Measurements from ENCODE around the gene UBASH3B.

Gene UBASH3B

DNA sequence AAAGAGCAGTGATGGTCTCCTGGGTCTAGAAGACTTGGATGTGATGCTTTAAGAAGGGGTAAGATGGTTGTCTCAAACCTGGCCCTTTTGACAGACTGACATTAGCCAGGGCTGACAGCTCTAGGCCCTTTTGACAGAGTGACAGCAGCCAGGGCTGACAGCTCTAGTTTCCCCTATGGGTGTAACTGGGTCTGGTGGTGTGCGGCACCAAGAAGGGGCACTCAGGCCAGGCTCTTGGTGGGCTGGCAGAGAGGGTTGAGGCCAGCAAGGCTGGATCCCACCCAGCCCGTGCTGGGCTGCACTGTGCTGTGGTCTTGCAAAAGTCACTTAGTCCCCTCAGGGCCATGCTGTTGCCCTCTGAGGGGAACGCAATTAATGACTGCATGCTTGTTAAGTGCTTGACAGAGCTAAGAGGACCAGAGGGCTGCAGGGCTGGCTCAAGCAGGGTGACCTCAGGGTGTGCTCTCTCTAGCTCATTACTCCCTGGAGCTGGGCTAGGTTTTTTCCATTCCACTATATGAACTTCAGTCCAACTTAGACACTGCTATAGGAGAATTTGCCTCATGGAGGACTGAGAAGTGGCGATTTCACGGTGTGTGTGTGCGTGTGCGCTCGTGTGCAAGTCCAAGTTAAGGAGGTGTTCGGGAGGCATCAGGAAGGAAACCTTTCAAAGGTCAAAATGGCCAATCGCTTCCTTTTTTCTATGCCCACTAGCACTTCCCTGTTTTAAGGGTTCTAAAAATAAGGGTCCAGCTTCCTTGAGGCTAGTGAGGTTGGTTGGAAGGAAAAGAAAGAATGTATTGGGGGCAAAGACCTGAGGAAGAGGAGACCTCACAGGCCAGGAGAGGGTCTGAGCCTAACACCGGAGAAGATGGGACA lies 4.4 kb downstream of the UBASH3B start:
- Mint-ChIP-seq H3K36me3 (ENCODE audit: low read depth) (no peaks in the 10 kb centered on the region), H3K4me3 (no peak overlapping the region), H3K27me3 (ENCODE audit: low read depth) (peaks cover 40% of the 10 kb centered on the region), H3K4me1 (ENCODE audit: low read depth) (peaks cover 6% of the 10 kb centered on the region), H3K9me3 (no peaks in the 10 kb centered on the region), H3K27ac (no peak overlapping the region)

DNA sequence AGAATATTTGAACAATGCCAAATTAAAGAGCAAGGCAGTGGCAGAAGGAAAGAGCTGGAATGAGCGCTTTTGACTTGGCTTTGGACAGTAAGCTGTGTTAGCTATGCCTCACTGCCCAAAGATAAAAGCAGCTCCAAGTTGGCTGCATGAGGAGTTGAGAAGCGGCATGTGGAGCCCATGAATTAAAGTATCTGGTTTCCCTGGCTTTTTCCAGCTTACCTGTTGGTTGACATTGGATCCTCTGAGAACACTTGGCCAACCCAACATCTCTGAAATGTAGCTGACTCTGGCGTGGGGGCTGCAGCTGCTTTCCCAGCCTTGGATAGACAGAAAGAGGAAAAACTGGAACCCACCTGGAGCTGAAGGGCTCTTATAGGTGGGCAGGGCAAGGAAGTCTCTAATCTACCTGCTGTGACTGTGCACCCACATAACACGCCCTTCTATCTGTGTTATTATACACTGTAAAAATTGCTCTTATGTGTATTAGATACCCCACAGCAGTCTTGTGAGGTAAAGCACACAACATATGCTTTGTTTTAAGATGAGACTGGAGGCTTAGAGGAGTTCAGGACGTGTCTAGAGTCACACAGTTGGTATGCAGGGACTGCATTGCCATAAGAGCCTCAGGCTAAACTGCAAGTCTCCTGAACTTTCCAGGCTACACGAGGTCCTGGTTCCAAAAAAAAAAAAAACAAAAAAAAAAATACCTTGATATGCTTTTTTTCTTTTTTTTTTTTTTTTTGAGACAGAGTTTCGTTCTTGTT lies 5.8 kb downstream of the UBASH3B start:
- no peaks in the 10 kb centered on the region for H3K4me1 Mint-ChIP-seq (ENCODE audit: low read depth)
- H3K27me3 Mint-ChIP-seq (ENCODE audit: low read depth): peaks cover 33% of the 10 kb centered on the region
- H3K9me3 Mint-ChIP-seq: no peaks in the 10 kb centered on the region
- no peak overlapping the region for H3K4me3 Mint-ChIP-seq
- H3K36me3 Mint-ChIP-seq (ENCODE audit: low read depth): no peaks in the 10 kb centered on the region
- H3K27ac Mint-ChIP-seq: no peak overlapping the region

DNA sequence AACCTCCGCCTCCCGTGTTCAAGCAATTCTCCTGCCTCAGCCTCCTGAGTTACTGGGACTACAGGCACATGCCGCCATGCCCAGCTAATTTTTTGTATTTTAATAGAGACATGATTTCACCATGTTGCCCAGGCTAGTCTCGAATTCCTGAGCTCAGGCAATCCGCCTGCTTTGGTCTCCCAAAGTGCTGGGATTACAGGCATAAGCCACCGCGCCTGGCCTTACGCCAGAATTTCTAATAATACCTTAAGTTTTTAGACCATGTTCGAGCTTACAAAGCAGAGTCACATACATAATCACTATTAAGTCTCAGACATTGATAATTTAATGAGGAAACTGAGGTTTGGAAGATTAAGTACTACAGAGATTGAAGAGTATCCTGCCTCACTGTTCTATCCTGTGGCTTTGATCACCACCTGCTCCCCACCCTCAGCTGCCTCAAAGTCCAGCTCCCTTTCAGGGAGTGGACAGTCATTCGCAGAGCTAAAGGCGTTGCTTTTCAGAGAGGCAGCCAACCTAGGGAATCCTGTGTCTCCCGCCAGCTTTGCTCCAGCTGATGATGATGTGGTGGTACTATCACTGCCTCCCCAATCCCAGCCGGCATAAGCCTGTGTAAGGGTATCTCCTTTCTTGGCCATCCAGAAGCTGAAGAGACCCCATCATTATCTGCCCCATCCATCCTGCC lies 7.7 kb downstream of the UBASH3B start:
- Mint-ChIP-seq H3K27ac (no peak overlapping the region), H3K36me3 (ENCODE audit: low read depth) (peaks cover 3% of the 10 kb centered on the region), H3K4me3 (no peak overlapping the region), H3K27me3 (ENCODE audit: low read depth) (peaks cover 24% of the 10 kb centered on the region), H3K9me3 (no peaks in the 10 kb centered on the region), H3K4me1 (ENCODE audit: low read depth) (peaks cover 6% of the 10 kb centered on the region)

DNA sequence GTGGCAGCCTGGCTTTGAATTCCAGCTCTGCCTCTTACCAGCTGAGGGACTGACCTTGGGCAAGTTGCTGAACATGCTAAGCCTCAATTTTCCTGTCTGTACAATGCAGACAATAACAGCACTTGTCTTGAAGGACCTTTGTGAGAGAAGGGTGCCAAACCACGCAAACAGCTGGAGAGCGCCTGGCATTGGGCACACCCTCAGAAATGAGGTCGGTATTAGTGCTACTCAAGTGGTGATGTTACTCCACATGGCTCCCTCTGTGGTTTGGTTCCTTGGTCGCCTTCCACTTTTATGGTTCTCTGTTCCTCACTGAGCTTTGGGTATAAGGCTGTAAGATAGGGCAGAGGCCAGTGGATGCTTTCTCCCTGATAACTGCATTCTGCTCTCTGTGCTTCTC lies 8.2 kb downstream of the UBASH3B start:
- H3K36me3 Mint-ChIP-seq (ENCODE audit: low read depth): peaks cover 3% of the 10 kb centered on the region
- peaks cover 11% of the 10 kb centered on the region for H3K4me1 Mint-ChIP-seq (ENCODE audit: low read depth)

DNA sequence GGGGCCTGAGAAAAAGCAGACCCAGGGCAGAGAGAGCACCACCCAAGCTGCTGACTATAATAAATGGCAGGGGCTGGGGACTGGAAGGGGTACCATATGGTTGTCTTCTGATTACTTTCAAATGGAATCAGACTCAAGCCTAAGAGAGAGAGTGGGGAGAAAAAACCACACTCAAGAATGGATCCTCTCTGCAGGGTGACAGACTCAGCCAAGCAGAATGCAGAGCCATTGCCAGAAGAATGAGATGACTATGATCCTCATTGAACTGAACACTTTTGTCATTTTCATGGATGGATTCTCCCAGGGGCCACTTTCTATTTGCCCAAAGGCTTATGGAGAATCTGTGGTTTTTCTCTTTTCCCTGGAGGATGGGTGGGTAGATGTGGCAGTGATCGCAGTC lies 8.7 kb downstream of the UBASH3B start:
- peaks cover 20% of the 10 kb centered on the region for H3K27me3 Mint-ChIP-seq (ENCODE audit: low read depth)
- no peak overlapping the region for H3K4me3 Mint-ChIP-seq
- peaks cover 3% of the 10 kb centered on the region for H3K36me3 Mint-ChIP-seq (ENCODE audit: low read depth)
- H3K4me1 Mint-ChIP-seq (ENCODE audit: low read depth): peaks cover 13% of the 10 kb centered on the region
- H3K27ac Mint-ChIP-seq: no peak overlapping the region
- H3K9me3 Mint-ChIP-seq: peaks cover 2% of the 10 kb centered on the region

More for the DNA sequence above, 8.2 kb downstream of the UBASH3B start:
- Mint-ChIP-seq H3K27ac (no peak overlapping the region), H3K27me3 (ENCODE audit: low read depth) (peaks cover 23% of the 10 kb centered on the region), H3K4me3 (no peak overlapping the region), H3K9me3 (no peaks in the 10 kb centered on the region)

DNA sequence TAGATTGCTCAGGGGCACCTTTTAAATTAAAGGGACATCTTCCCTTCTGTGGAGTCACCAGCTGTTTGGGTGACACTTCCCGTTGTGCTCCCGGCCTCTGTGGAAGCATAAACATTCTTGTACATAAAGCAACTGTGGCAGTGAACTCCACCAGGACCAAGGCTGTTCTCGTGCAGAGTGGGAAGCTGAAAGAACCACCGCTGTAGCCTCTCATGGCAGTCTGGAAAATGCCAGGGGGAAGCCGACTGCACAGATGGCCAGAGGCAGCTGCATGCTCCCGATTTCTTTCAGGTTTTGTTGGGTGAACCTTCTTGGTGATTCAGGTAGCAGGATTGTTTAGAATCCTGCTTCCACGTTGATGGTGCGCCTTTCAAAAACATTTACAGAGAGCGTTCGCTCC lies 10.3 kb downstream of the UBASH3B start:
- Mint-ChIP-seq H3K36me3 (ENCODE audit: low read depth) (peaks cover 7% of the 10 kb centered on the region), H3K4me3 (no peak overlapping the region), H3K27me3 (ENCODE audit: low read depth) (peaks cover 16% of the 10 kb centered on the region), H3K9me3 (peaks cover 5% of the 10 kb centered on the region), H3K27ac (no peak overlapping the region), H3K4me1 (ENCODE audit: low read depth) (peaks cover 18% of the 10 kb centered on the region)

DNA sequence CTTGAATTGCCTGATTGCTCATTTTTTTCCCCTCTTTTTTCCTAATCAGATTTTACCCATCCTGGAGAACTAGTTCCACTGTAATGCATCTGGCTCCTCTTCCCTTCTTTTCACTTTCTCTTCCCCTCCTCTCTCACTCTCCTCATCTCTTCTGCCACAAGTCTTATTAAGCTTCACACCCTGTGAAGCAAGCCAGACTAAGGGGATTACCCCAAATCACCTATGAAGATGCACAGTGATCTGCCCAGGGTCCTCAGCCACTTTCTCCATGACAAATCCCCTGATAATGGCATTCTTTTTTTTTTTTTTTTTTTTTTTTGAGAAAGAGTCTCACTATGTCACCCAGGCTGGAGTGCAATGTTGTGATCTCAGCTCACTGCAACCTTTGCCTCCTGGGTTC lies 11.2 kb downstream of the UBASH3B start:
- Mint-ChIP-seq H3K36me3 (ENCODE audit: low read depth) (peaks cover 7% of the 10 kb centered on the region), H3K27me3 (ENCODE audit: low read depth) (peaks cover 16% of the 10 kb centered on the region), H3K4me1 (ENCODE audit: low read depth) (peaks cover 18% of the 10 kb centered on the region), H3K9me3 (peaks cover 5% of the 10 kb centered on the region), H3K4me3 (no peak overlapping the region), H3K27ac (no peak overlapping the region)

DNA sequence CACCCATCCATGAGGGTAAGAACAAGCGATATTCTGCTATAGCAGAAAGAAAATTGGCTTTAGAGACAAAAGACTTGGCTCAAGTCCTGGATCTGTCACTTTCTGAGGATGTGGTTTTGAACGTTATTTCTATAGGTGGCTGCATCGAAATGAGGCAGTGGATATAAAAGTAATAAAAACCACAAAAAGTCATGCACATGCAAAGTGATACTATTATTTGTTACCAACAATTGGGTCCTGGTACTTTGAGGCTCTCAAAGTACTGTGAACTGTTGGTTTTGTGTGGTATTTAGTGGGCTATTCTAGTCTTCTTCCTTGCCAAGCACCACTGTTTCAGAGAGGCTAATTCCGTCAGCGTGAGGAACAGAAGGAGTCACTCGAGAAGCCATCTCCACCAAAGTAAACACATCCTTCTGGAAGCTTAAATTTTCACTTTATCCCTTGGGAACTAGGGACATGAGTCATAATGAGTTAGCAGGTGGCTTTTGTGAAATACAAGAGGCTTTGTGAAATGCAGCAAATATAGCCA lies 13.1 kb downstream of the UBASH3B start:
- H3K36me3 Mint-ChIP-seq (ENCODE audit: low read depth): peaks cover 10% of the 10 kb centered on the region
- H3K4me1 Mint-ChIP-seq (ENCODE audit: low read depth): peaks cover 21% of the 10 kb centered on the region
- no peak overlapping the region for H3K27ac Mint-ChIP-seq
- peaks cover 5% of the 10 kb centered on the region for H3K9me3 Mint-ChIP-seq
- H3K4me3 Mint-ChIP-seq: no peak overlapping the region
- peaks cover 20% of the 10 kb centered on the region for H3K27me3 Mint-ChIP-seq (ENCODE audit: low read depth)

DNA sequence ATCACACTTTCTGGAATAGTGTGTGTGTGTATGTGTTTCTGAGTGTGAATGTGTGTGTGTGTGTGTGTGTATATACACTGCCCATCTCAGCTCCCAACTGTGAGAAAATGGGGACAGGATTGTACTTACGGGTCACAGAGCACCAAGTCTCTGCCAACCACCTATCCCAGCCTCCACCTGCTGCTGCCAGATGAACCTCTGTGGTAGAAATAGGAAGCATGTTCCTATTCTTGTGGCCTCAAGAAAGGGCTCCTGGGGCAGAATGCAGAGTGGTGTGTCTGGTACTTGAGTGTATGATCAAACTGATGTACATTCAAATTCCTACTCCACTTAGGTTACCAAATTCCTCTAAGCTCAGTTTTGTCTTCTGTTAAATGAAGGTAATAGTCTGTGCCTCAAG lies 14.6 kb downstream of the UBASH3B start:
- peaks cover 22% of the 10 kb centered on the region for H3K4me1 Mint-ChIP-seq (ENCODE audit: low read depth)
- no peak overlapping the region for H3K27ac Mint-ChIP-seq
- peaks cover 10% of the 10 kb centered on the region for H3K36me3 Mint-ChIP-seq (ENCODE audit: low read depth)
- H3K4me3 Mint-ChIP-seq: no peak overlapping the region
- H3K27me3 Mint-ChIP-seq (ENCODE audit: low read depth): peaks cover 15% of the 10 kb centered on the region
- H3K9me3 Mint-ChIP-seq: peaks cover 5% of the 10 kb centered on the region

DNA sequence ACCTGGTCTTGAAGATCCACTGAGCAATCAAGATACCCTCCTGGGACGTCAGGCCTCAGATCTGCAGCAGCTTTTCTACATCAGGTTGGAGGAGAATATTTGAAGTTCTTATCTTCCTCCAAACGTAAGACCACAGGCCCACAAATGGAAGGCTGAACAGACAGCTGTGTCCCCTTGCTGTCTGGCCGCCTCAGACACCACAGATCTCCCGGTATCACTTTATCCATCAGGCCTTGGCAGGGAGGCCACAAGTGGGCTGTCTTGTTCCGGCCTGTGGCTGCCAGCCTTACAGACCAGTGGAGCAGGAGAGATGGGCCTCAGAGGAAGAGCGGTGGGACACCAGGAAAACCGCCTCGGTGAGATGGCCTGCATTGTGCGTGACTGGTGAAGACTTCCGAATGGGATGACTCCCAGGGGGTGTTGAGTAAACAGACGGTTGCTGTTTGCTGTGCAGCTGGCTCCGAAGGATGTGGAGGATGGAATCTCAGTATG lies 15.9 kb downstream of the UBASH3B start:
- peaks cover 5% of the 10 kb centered on the region for H3K9me3 Mint-ChIP-seq
- peaks cover 19% of the 10 kb centered on the region for H3K27me3 Mint-ChIP-seq (ENCODE audit: low read depth)
- no peak overlapping the region for H3K27ac Mint-ChIP-seq
- peaks cover 28% of the 10 kb centered on the region for H3K4me1 Mint-ChIP-seq (ENCODE audit: low read depth)
- H3K4me3 Mint-ChIP-seq: no peak overlapping the region
- peaks cover 10% of the 10 kb centered on the region for H3K36me3 Mint-ChIP-seq (ENCODE audit: low read depth)

DNA sequence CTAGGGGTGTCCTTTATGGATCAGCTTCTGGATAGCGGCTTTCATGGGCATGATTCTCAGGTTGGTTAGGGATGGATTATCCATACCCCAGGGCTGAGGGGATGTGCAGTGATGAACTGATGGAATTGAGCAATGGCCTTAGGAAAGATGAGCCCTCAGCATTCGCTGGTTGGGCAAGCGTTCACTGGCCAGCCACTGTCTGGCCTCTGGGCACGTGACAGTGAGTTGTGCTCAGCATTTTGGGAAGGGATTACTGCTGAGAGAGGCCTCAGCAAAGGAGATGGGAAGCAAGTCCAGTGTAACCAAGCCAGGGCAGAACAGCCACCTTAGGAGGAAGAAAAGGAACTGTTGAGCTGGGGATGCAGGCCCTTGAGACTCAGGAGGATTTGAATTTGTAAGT lies 17.4 kb downstream of the UBASH3B start:
- Mint-ChIP-seq H3K9me3 (peaks cover 5% of the 10 kb centered on the region), H3K27me3 (ENCODE audit: low read depth) (peaks cover 18% of the 10 kb centered on the region), H3K4me1 (ENCODE audit: low read depth) (peaks cover 26% of the 10 kb centered on the region), H3K4me3 (no peak overlapping the region), H3K36me3 (ENCODE audit: low read depth) (peaks cover 8% of the 10 kb centered on the region), H3K27ac (peak overlapping the region; percentile 23)

DNA sequence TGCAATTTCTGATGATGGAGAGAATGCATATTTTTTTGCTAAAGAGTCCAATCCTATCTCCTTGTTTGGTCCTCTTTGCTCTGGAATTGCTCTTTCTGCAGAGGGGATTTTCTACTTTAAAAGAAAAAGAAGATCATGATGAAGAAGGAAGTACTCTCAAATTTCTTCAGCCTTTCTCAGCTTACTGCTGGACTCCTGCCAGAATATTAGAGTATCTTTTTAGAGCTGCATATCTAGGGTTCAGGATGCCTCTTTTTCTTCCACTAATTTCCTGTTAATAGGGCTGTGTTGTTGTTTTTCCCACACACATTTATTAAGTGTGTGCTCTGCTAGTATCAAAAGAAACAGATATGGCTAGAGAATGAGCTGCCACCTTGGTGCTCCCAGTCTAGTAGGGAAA lies 18.2 kb downstream of the UBASH3B start:
- Mint-ChIP-seq H3K4me1 (ENCODE audit: low read depth) (peaks cover 21% of the 10 kb centered on the region), H3K36me3 (ENCODE audit: low read depth) (peaks cover 8% of the 10 kb centered on the region), H3K27ac (no peak overlapping the region), H3K9me3 (peaks cover 5% of the 10 kb centered on the region), H3K27me3 (ENCODE audit: low read depth) (peaks cover 23% of the 10 kb centered on the region), H3K4me3 (no peak overlapping the region)

DNA sequence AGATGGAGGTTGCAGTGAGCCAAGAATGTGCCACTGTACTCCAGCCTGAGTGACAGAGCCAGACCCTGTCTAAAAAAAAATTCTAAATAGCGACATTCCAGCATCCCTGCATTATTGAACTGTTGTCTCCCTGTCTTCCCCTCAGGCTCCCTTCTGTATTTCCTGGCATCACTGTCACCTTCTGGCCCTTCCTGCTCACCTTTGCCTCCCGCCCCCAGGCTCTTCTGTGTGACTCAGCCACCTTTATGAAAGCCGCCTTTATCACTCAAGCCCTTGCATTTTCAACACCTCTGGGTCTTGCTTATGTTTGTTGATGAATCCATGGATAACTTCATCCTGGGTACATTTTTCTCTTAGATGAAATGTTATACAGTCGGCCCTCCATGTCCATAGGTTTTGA lies 21.1 kb downstream of the UBASH3B start:
- Mint-ChIP-seq H3K27me3 (ENCODE audit: low read depth) (peaks cover 21% of the 10 kb centered on the region), H3K27ac (peak overlapping the region; percentile 5), H3K4me1 (ENCODE audit: low read depth) (peaks cover 14% of the 10 kb centered on the region), H3K36me3 (ENCODE audit: low read depth) (peaks cover 3% of the 10 kb centered on the region), H3K9me3 (no peaks in the 10 kb centered on the region), H3K4me3 (no peak overlapping the region)

DNA sequence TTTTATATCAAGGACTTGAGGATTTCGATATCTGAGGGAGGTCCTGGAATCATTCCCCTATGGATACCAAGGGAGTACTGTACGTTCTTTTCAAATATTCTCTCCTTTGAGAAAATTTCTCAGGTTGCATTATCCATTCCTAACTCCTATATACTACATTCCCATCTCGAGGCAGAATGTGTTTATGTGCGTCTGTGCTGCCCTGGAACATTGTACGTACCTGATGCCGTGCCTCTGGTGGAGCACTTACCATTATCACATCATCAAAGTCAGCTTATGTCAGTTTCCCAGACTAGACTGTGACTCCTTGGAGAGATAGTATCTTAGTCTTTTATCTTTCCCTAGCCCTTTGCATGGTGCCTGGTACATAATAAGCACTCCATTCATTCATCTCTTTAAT lies 21.7 kb downstream of the UBASH3B start:
- no peak overlapping the region for H3K27ac Mint-ChIP-seq
- H3K36me3 Mint-ChIP-seq (ENCODE audit: low read depth): peaks cover 3% of the 10 kb centered on the region
- peaks cover 21% of the 10 kb centered on the region for H3K27me3 Mint-ChIP-seq (ENCODE audit: low read depth)
- H3K9me3 Mint-ChIP-seq: no peaks in the 10 kb centered on the region
- no peak overlapping the region for H3K4me3 Mint-ChIP-seq
- peaks cover 14% of the 10 kb centered on the region for H3K4me1 Mint-ChIP-seq (ENCODE audit: low read depth)
